ENCODE results near the gene MAPK1IP1L.

MAPK1IP1L gene

DNA sequence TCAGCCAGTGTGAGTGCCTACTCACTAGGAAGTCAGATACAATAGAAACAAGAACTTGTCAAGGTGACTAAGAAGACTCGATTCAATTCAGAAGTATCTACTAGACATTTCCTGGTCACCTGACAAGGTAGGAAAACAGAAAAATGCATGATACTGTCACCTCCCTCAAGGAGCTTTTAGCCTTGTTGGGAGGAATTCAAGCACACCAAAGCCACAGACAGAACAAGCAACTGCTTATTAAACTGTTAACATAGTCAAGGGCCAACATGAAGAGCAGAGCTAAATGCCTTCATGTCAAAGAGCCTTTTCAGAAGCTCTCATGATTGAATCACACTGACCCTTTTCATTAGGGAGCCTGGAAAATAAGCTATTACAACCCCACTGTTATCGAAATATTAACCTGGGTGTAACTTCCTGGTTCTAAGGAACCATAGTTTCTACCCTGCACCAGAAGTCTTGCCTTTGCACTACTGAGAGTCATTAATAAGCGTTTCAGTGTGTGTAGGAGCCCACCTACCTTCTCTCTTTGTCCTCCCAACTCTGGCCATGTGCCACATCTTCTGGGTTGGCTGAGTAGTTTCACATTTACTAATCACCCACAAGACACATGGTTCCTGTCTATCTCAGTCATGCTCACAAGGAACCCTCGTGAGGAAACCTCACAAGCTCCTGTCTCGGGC, 46.6 kb downstream of the MAPK1IP1L start:
- TF ChIP-seq, protein P1, sequence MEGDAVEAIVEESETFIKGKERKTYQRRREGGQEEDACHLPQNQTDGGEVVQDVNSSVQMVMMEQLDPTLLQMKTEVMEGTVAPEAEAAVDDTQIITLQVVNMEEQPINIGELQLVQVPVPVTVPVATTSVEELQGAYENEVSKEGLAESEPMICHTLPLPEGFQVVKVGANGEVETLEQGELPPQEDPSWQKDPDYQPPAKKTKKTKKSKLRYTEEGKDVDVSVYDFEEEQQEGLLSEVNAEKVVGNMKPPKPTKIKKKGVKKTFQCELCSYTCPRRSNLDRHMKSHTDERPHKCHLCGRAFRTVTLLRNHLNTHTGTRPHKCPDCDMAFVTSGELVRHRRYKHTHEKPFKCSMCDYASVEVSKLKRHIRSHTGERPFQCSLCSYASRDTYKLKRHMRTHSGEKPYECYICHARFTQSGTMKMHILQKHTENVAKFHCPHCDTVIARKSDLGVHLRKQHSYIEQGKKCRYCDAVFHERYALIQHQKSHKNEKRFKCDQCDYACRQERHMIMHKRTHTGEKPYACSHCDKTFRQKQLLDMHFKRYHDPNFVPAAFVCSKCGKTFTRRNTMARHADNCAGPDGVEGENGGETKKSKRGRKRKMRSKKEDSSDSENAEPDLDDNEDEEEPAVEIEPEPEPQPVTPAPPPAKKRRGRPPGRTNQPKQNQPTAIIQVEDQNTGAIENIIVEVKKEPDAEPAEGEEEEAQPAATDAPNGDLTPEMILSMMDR (conservative IDR thresholded peaks at IDR 0.05; ENCODE audit: low read depth, low read length), result no peak
- H3K4me3 ChIP-seq (ENCODE audit: low read depth, low read length), result no peak overlapping the region
- DNase-seq (ENCODE audit: low read depth), result no peak

DNA sequence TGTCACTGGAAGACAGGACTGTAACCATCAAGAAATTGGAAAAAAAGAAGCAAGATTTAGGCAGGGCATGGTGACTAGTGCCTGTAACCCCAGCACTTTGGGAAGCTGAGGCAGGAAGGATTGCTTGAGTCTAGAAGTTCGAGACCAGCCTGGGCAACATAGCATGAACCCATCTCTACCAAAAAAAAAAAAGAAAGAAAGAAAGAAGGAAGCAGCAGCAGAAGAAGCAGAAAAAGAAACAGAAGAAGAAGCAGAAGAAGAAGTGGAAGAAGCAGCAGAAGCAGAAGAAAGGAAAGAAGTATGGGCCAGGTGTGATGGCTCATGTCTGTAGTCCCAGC, 47.1 kb downstream of the MAPK1IP1L start:
- H3K4me3 ChIP-seq (ENCODE audit: low read depth, low read length), result no peak overlapping the region
- TF ChIP-seq, protein P1 (conservative IDR thresholded peaks at IDR 0.05; ENCODE audit: low read depth, low read length), result no peak
- no peak for DNase-seq (ENCODE audit: low read depth)

DNA sequence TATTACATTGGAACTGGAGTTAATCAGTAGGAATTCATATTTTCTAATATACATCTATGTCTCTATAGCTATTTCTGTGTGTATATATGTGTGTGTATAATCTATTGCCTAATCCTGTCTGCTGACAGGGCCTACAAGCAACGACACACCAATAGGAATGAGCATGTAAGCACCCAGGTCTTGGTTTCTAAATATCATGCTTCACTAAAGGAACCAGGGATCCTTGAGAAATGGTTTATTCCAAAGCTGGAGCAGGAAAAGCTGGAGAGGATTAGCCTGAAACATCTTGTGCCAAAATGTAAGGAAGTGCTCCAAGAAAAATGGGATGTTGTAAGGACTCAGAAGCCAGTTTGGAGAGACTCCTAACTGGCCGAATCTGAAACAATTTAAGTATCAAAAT, 48.3 kb downstream of the MAPK1IP1L start:
- no peak overlapping the region for H3K4me3 ChIP-seq (ENCODE audit: low read depth, low read length)
- DNase-seq (ENCODE audit: low read depth), result peak; percentile 59

DNA sequence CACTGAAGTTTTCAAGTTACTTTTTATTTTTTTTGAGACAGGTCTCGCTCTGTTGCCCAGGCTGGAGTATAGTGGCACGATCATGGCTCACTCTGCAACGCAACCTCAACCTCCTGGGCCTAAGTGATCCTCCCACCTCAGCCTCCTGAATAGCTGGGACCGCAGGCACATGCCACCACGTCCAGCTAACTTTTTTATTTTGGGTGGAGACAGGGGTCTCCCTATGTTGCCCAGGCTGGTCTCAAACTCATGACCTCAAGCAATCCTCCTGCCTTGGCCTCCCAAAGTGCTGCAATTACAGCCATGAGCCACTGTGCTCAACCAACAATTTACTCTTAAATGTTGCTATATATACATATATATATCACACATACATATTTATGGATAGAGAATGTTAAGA, 50.3 kb downstream of the MAPK1IP1L start:
- H3K4me3 ChIP-seq (ENCODE audit: low read depth, low read length), result no peak overlapping the region
- DNase-seq (ENCODE audit: low read depth), result no peak
- TF ChIP-seq, protein P1 (conservative IDR thresholded peaks at IDR 0.05; ENCODE audit: low read depth, low read length), result no peak

More for the DNA sequence above, 48.3 kb downstream of the MAPK1IP1L start:
- TF ChIP-seq, protein P1 (conservative IDR thresholded peaks at IDR 0.05; ENCODE audit: low read depth, low read length), result no peak

DNA sequence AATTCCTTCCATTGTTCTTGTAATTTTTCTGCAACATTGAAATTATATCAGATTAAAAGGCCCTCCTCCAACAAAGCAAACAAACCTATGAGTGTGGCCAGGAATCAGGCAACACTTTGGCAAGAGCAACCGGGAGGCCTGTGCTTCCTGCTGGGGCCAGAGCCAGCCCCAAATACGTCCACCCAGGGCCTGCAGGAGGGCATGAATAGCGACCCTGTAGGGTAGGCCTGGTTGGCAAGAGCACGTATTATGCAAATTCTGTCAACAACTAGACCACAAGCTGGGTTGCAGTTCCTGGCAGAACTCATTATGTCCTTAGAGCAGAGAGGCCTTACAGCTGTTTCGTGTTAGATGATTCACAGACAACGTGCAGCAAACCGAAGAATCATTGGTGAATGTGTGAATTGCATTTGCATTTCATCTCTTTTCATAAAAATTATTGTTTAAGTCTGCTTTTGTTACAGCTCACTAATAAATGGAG, 50.7 kb downstream of the MAPK1IP1L start:
- H3K4me3 ChIP-seq (ENCODE audit: low read depth, low read length), result no peak overlapping the region
- TF ChIP-seq, protein P1 (conservative IDR thresholded peaks at IDR 0.05; ENCODE audit: low read depth, low read length), result no peak
- peak; percentile 99 for DNase-seq (ENCODE audit: low read depth)

DNA sequence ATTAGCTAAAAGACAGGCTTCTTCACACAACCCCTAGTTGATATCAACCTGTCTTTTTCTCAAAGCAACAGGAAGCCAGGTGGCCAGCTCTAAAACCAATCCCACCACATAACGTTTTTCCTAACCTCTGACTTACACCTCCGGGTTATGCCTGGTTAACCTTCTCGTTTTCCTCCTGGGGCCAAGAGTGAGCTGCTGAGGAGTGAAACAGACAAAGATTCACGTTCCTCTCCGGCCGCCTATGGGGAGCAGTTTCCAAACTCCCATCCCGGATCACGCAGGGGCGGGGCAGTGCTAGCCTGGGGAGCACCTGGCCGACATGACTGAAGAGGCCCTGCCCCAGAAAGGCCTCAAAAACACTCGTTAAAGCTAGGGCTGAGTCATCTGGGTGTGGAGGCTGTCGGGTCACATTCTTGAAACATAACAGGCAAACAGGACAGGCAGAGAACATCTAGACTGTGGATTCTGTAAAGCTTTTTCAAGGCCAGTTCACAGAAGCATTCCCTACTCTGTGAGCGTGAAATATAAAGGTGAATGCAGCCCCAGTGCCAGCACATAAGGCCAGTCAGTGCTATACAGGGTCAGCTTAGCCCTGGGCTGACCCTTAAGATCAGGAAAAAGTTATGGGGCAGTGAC, 51.7 kb downstream of the MAPK1IP1L start:
- peak overlapping the region; percentile 9 for H3K4me3 ChIP-seq (ENCODE audit: low read depth, low read length)
- peak; percentile 98 for DNase-seq (ENCODE audit: low read depth)
- TF ChIP-seq, protein P1 (conservative IDR thresholded peaks at IDR 0.05; ENCODE audit: low read depth, low read length), result no peak

All from choroid plexus epithelial cell (primary cell).